A673 (cell line): ENCODE data around the gene FLT3. TPM values are rescaled to one million over a fixed set of nuclear protein-coding genes. Genes with fewer than 3 reads are reported as not detected.

ENCODE experiments used
- BruUV-seq: library from RNA; stranded (reverse); fragments of 400-500 nt; replicated peaks from 2 replicates; lab custom pipeline; 2021; lab: Mats Ljungman, UMichigan
- CTCF ChIA-PET: fragments of 300-600 bp; sonication (Branson Sonifier 250); formaldehyde crosslinking; loops from one replicate; lab custom pipeline; 2022; ENCODE audit warnings: antibody characterized with exemption; lab: Charles Lee
- POLR2A ChIA-PET: fragments of 300-600 bp; sonication (Branson Sonifier 250); formaldehyde crosslinking; loops from one replicate; lab custom pipeline; 2022; ENCODE audit warnings: antibody characterized with exemption; ENCODE audit not compliant: low non-redundant PET; lab: Charles Lee
- DNase-seq: peaks from one replicate; pipeline ENCODE4 v3.0.0-alpha.2; 2015; ENCODE audit warnings: low spot score
- H3K27ac ChIP-seq: fragments of 200-600 bp; sonication (generic); 2 replicates; pipeline ENCODE4 v1.5.1; 2016; ENCODE audit warnings: mixed run types, low read depth, mild to moderate bottlenecking, mixed read lengths, antibody characterized with exemption, low read length; ENCODE audit not compliant: poor library complexity, severe bottlenecking
- H3K27me3 ChIP-seq: fragments of 200-600 bp; sonication (generic); replicated peaks from 2 replicates; pipeline ENCODE4 v1.6.1; 2017; ENCODE audit warnings: mixed run types, low read depth, mild to moderate bottlenecking, mixed read lengths, antibody characterized with exemption, low read length; ENCODE audit not compliant: insufficient read depth, poor library complexity
- H3K36me3 ChIP-seq: fragments of 200-600 bp; sonication (generic); 2 replicates; pipeline ENCODE4 v1.6.1; 2016; ENCODE audit warnings: mixed run types, mild to moderate bottlenecking, mixed read lengths, antibody characterized with exemption, low read length; ENCODE audit not compliant: insufficient read depth, poor library complexity, severe bottlenecking
- H3K4me1 ChIP-seq: fragments of 200-600 bp; sonication (generic); 2 replicates; pipeline ENCODE4 v1.6.1; 2017; ENCODE audit warnings: mixed run types, mild to moderate bottlenecking, mixed read lengths, antibody characterized with exemption, low read length; ENCODE audit not compliant: insufficient read depth, poor library complexity, severe bottlenecking
- H3K4me3 ChIP-seq: fragments of 200-600 bp; sonication (generic); 2 replicates; pipeline ENCODE4 v1.5.1; 2016; ENCODE audit warnings: low read depth, mixed run types, mild to moderate bottlenecking, mixed read lengths, low read length; ENCODE audit not compliant: poor library complexity, severe bottlenecking
- H3K9me3 ChIP-seq: fragments of 200-600 bp; sonication (generic); 2 replicates; pipeline ENCODE4 v1.6.1; 2016; ENCODE audit warnings: mixed run types, low read depth, mild to moderate bottlenecking, mixed read lengths, antibody characterized with exemption, low read length; ENCODE audit not compliant: poor library complexity, severe bottlenecking
- CTCF ChIP-seq: fragments of 300-800, 200-600 bp; sonication (generic); conservative IDR thresholded peaks from 2 replicates; pipeline ENCODE4 v1.5.1; 2017; ENCODE audit warnings: low read depth, mild to moderate bottlenecking, antibody characterized with exemption, low read length, moderate library complexity, mixed read lengths
- EZH2 ChIP-seq: fragments of 200-600 bp; sonication (generic); IDR thresholded peaks from 2 replicates; pipeline ENCODE4 v1.6.1; 2017; ENCODE audit warnings: borderline replicate concordance, low read depth, mild to moderate bottlenecking, mixed read lengths, antibody characterized with exemption, low read length; ENCODE audit not compliant: poor library complexity, severe bottlenecking
- intact Hi-C: fragments of 100-400 bp; cut with micrococcal nuclease; formaldehyde crosslinking; loops from one replicate; pipeline ENCODE4 v1.10.0; 2022; ENCODE audit not compliant: unreplicated experiment
- total RNA-seq: library from RNA; stranded (reverse); gene quantifications from 2 replicates; pipeline ENCODE4 v1.2.3, GENCODE V29; 2021

FLT3 gene
- total RNA-seq, 1 experiment from 2014 or later = 0.15 TPM

- TF ChIP-seq CTCF (no peak), EZH2 (no peak)
- peaks cover 6% of the 10 kb centered on the region for H3K9me3 ChIP-seq
- H3K36me3 ChIP-seq = no peaks in the 10 kb centered on the region
- no TSS peak for BruUV-seq
- no peak for DNase-seq
- ChIA-PET POLR2A (no interaction called here), CTCF (no interaction called here)
- no peak overlapping the region for H3K27ac ChIP-seq
- H3K4me3 ChIP-seq = no peak overlapping the region
- intact Hi-C loops = no loop called here
- H3K4me1 ChIP-seq = no peaks in the 10 kb centered on the region
- no peaks in the 10 kb centered on the region for H3K27me3 ChIP-seq
These were observed 58.9 kb downstream of the FLT3 start for GRCh38 chr13:28041501-28041900.

GRCh38 chr13:28041031-28041461 is 59.3 kb downstream of the FLT3 start:
- no peaks in the 10 kb centered on the region for H3K36me3 ChIP-seq
- H3K9me3 ChIP-seq = peaks cover 6% of the 10 kb centered on the region
- BruUV-seq = no TSS peak
- CTCF ChIA-PET = no interaction called here
- POLR2A ChIA-PET = no interaction called here
- TF ChIP-seq EZH2 (no peak), CTCF (no peak)
- intact Hi-C loops = no loop called here
- no peak overlapping the region for H3K27ac ChIP-seq
- H3K27me3 ChIP-seq = no peaks in the 10 kb centered on the region
- H3K4me1 ChIP-seq = no peaks in the 10 kb centered on the region
- DNase-seq = no peak
- no peak overlapping the region for H3K4me3 ChIP-seq

GRCh38 chr13:28037399-28037798 is 63.0 kb downstream of the FLT3 start:
- Histone ChIP-seq H3K4me3 (no peak overlapping the region), H3K27ac (no peak overlapping the region), H3K9me3 (peaks cover 6% of the 10 kb centered on the region), H3K4me1 (no peaks in the 10 kb centered on the region), H3K27me3 (no peaks in the 10 kb centered on the region), H3K36me3 (no peaks in the 10 kb centered on the region)
- intact Hi-C loops = no loop called here
- no peak for TF ChIP-seq CTCF
- no peak for TF ChIP-seq EZH2
- DNase-seq = no peak
- ChIA-PET CTCF (no interaction called here), POLR2A (no interaction called here)
- no TSS peak for BruUV-seq
